Measurements from ENCODE around the gene YIPF1. TPM values are rescaled to one million over a fixed set of nuclear protein-coding genes. Genes with fewer than 3 reads are reported as not detected.
"Not testable (repeated sequence)": the region's sequence is repeated elsewhere in the genome, so short reads cannot be mapped to it uniquely, and the experiment has no call there.

Gene YIPF1
- total RNA-seq, 1 donor from 2014 or later: 13.4 TPM

- peak; percentile 98 for DNase-seq
These were observed 51.5 kb downstream of the YIPF1 start, which contains the start of gene NDC1 for GRCh38 chr1:53837924-53838653. Gene NDC1, minus strand, starts transcription at chr1:53838296. Its CDS starts 35 bp downstream, at chr1:53838261.

- DNase-seq: no peak
These were observed 52.0 kb downstream of the YIPF1 start for GRCh38 chr1:53837646-53837923.

- no peak for DNase-seq
These were observed 54.1 kb downstream of the YIPF1 start for GRCh38 chr1:53835491-53835890.

- no peak for DNase-seq
These were observed 54.8 kb downstream of the YIPF1 start for GRCh38 chr1:53834776-53835175.

GRCh38 chr1:53833393-53833792, 56.2 kb downstream of the YIPF1 start:
- DNase-seq: no peak

GRCh38 chr1:53826367-53826766, 63.2 kb downstream of the YIPF1 start:
- peak; percentile 37 for DNase-seq

GRCh38 chr1:53825306-53825705, 64.3 kb downstream of the YIPF1 start:
- no peak for DNase-seq

- no peak for DNase-seq
These were observed 66.7 kb downstream of the YIPF1 start for GRCh38 chr1:53822931-53823330.

GRCh38 chr1:53821380-53821779, 68.2 kb downstream of the YIPF1 start:
- DNase-seq: no peak

GRCh38 chr1:53819387-53819786, 70.2 kb downstream of the YIPF1 start:
- no peak for DNase-seq

- DNase-seq: not testable (repeated sequence)
These were observed 73.0 kb downstream of the YIPF1 start for GRCh38 chr1:53816584-53816983.

GRCh38 chr1:53815484-53815883, 74.1 kb downstream of the YIPF1 start:
- not testable (repeated sequence) for DNase-seq

GRCh38 chr1:53811414-53811851, 78.2 kb downstream of the YIPF1 start:
- DNase-seq: peak; percentile 54

- no peak for DNase-seq
These were observed 79.1 kb downstream of the YIPF1 start for GRCh38 chr1:53810497-53810896.

- no peak for DNase-seq
These were observed 79.6 kb downstream of the YIPF1 start for GRCh38 chr1:53810007-53810406.

- no peak for DNase-seq
These were observed 81.7 kb downstream of the YIPF1 start for GRCh38 chr1:53807916-53808315.

GRCh38 chr1:53804791-53805505, 84.6 kb downstream of the YIPF1 start:
- DNase-seq: no peak

GRCh38 chr1:53804181-53804580, 85.4 kb downstream of the YIPF1 start:
- peak; percentile 44 for DNase-seq

Other genes with a start within 250 kb of the YIPF1 start
- not detected in 2 replicates for gene GLIS1, start 150.6 kb downstream of the YIPF1 start, total RNA-seq
- gene NDC1, start 51.5 kb downstream of the YIPF1 start, total RNA-seq: 15.0 and 36.8 TPM in 2 replicates
- not detected in 2 replicates for gene DIO1, start 4.4 kb upstream of the YIPF1 start, total RNA-seq
- gene IFT25, start 55.9 kb upstream of the YIPF1 start, total RNA-seq: 12.6 and 20.8 TPM in 2 replicates
- 23.6 and 28.2 TPM in 2 replicates for gene LRRC42, start 56.6 kb upstream of the YIPF1 start, total RNA-seq
- gene LDLRAD1, start 128.4 kb upstream of the YIPF1 start, total RNA-seq: not detected in 2 replicates
- 290 and 375 TPM in 2 replicates for gene TMEM59, start 163.4 kb upstream of the YIPF1 start, total RNA-seq
- 3.7 and 3.8 TPM in 2 replicates for gene TCEANC2, start 163.8 kb upstream of the YIPF1 start, total RNA-seq